Measurements from ENCODE around the gene TAB2.

The TAB2 gene

DNA sequence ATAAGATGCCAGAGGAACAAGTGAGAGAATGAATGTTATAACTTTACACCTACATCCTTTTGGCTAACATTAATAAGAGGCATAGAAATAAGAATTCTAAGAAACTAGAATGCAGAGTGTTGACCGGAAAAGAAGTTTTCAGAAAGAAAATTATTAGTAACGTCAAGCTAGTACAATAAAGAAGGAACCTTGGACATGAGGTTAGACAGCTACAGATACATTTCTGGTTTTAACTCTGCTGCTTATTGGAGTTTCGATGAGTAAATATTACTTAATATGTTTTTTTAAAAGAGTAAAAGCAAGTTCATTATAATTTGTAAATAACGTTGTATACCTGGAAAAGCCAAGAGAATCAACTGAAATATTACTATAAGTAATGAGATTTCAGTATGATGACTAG, 22.7 kb downstream of the TAB2 start:
- no peak overlapping the region for H2BK12ac ChIP-seq (ENCODE audit: low read length)
- H3K23ac ChIP-seq (ENCODE audit: low read length), result no peak overlapping the region
- peaks cover 0 to 3% of the 10 kb centered on the region in 2 experiments for H3K36me3 ChIP-seq (ENCODE audit: control insufficient read depth in 1 of 2, insufficient read depth in 2 of 2, low read length in 2 of 2)
- H3K9me3 ChIP-seq (ENCODE audit: insufficient read depth, low read depth, low read length), result peaks cover 1% of the 10 kb centered on the region
- no CpG with 5 or more reads among the region's 4 CpGs for WGBS (ENCODE audit: extremely low coverage, insufficient coverage, insufficient read length)
- peaks cover 3% of the 10 kb centered on the region in 2 experiments for H3K4me1 ChIP-seq (ENCODE audit: control insufficient read depth in 1 of 2, insufficient read depth in 2 of 2, low read length in 2 of 2)
- H2AFZ ChIP-seq (ENCODE audit: insufficient read depth, low read length, poor library complexity), result no peak overlapping the region
- no peak for DNase-seq
- H4K91ac ChIP-seq (ENCODE audit: low read depth, low read length), result no peak overlapping the region
- no peak overlapping the region for H2BK5ac ChIP-seq (ENCODE audit: low read depth, low read length, poor library complexity)
- no peak overlapping the region for H3K27ac ChIP-seq (ENCODE audit: low read depth, low read length)
- no peak overlapping the region for H3K9ac ChIP-seq (ENCODE audit: low read length)
- H3K18ac ChIP-seq (ENCODE audit: low read length), result no peak overlapping the region
- no peak overlapping the region for H2AK5ac ChIP-seq (ENCODE audit: low read length)
- no peak overlapping the region for H3K14ac ChIP-seq (ENCODE audit: low read length)
- no peaks in the 10 kb centered on the region for H3K27me3 ChIP-seq (ENCODE audit: insufficient read depth, low read length)
- H3K79me2 ChIP-seq (ENCODE audit: control insufficient read depth, insufficient read depth, low read length, poor library complexity), result peaks cover 9% of the 10 kb centered on the region
- no peak overlapping the region for H3K4ac ChIP-seq (ENCODE audit: low read depth, low read length)
- no peak overlapping the region for H3K4me3 ChIP-seq (ENCODE audit: low read depth, low read length)
- peaks cover 8% of the 10 kb centered on the region for H3K79me1 ChIP-seq (ENCODE audit: low read length)
- no peak overlapping the region for H4K8ac ChIP-seq (ENCODE audit: low read depth, low read length)
- H3K4me2 ChIP-seq (ENCODE audit: low read length), result no peak overlapping the region
- no peak overlapping the region for H4K12ac ChIP-seq (ENCODE audit: low read depth, low read length)
- no peak overlapping the region for H2BK120ac ChIP-seq (ENCODE audit: insufficient read depth, low read length, poor library complexity)

DNA sequence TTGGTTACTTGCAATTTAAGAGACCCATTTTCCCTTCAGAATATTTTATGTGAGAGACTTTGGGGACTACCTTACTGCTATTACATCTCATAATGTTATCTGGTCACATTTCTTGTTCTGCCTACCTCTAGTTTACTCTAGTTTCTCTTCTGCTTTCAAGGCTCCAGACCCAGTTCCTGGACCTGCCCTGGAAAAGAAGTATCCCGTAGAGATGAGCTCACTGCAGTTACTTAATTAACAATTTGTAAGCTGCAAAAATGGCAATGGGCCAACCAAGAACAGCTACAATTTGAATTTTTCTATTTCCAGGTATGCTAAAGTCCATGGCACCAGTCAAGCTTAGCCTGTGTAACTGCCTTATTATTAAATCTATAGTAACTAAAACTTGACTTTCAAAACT, 25.0 kb downstream of the TAB2 start:
- Histone ChIP-seq H3K79me2 (ENCODE audit: control insufficient read depth, insufficient read depth, low read length, poor library complexity) (peaks cover 6% of the 10 kb centered on the region), H2AK5ac (ENCODE audit: low read length) (no peak overlapping the region), H4K12ac (ENCODE audit: low read depth, low read length) (no peak overlapping the region), H2BK120ac (ENCODE audit: insufficient read depth, low read length, poor library complexity) (no peak overlapping the region), H3K4me3 (ENCODE audit: low read depth, low read length) (no peak overlapping the region), H3K79me1 (ENCODE audit: low read length) (peaks cover 3% of the 10 kb centered on the region), H3K4me2 (ENCODE audit: low read length) (no peak overlapping the region), H3K23ac (ENCODE audit: low read length) (no peak overlapping the region), H3K36me3 (ENCODE audit: control insufficient read depth in 1 of 2, insufficient read depth in 2 of 2, low read length in 2 of 2) (peaks cover 0 to 3% of the 10 kb centered on the region in 2 experiments), H3K18ac (ENCODE audit: low read length) (no peak overlapping the region), H3K4me1 (ENCODE audit: control insufficient read depth in 1 of 2, insufficient read depth in 2 of 2, low read length in 2 of 2) (no peaks in the 10 kb centered on the region), H2BK12ac (ENCODE audit: low read length) (no peak overlapping the region), H4K91ac (ENCODE audit: low read depth, low read length) (no peak overlapping the region), H3K14ac (ENCODE audit: low read length) (no peak overlapping the region), H2AFZ (ENCODE audit: insufficient read depth, low read length, poor library complexity) (no peak overlapping the region), H2BK5ac (ENCODE audit: low read depth, low read length, poor library complexity) (no peak overlapping the region), H3K9ac (ENCODE audit: low read length) (no peak overlapping the region), H3K4ac (ENCODE audit: low read depth, low read length) (no peak overlapping the region), H4K8ac (ENCODE audit: low read depth, low read length) (no peak overlapping the region), H3K9me3 (ENCODE audit: insufficient read depth, low read depth, low read length) (peaks cover 1% of the 10 kb centered on the region), H3K27me3 (ENCODE audit: insufficient read depth, low read length) (no peaks in the 10 kb centered on the region), H3K27ac (ENCODE audit: low read depth, low read length) (no peak overlapping the region)
- no CpG with 5 or more reads among the region's 1 CpG for WGBS (ENCODE audit: extremely low coverage, insufficient coverage, insufficient read length)
- DNase-seq, result no peak

DNA sequence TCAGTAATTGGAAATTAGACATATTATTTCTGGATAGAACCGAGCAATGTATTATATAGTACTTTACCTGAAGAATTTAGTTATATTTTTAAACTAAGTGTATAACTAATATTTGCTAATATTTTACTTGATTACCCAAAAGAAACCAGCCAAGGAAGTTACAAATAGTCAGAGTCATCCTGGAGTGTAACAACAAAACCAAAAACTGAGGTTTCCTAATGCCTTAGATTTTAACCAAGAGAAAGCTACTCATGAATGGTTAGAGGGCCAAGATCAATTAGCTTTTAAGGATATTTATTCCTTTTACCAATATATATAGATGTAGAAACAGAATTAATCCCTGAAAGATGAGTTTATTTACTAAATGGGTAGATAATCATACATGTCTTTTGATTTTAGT, 26.0 kb downstream of the TAB2 start:
- no peak overlapping the region for H4K12ac ChIP-seq (ENCODE audit: low read depth, low read length)
- no peak overlapping the region for H3K18ac ChIP-seq (ENCODE audit: low read length)
- H3K9me3 ChIP-seq (ENCODE audit: insufficient read depth, low read depth, low read length), result peaks cover 1% of the 10 kb centered on the region
- H3K23ac ChIP-seq (ENCODE audit: low read length), result no peak overlapping the region
- H3K4me3 ChIP-seq (ENCODE audit: low read depth, low read length), result no peak overlapping the region
- no CpG with 5 or more reads among the region's 1 CpG for WGBS (ENCODE audit: extremely low coverage, insufficient coverage, insufficient read length)
- H3K79me1 ChIP-seq (ENCODE audit: low read length), result peaks cover 3% of the 10 kb centered on the region
- H3K27ac ChIP-seq (ENCODE audit: low read depth, low read length), result no peak overlapping the region
- H3K4me1 ChIP-seq (ENCODE audit: control insufficient read depth in 1 of 2, insufficient read depth in 2 of 2, low read length in 2 of 2), result no peaks in the 10 kb centered on the region
- no peak overlapping the region for H2BK12ac ChIP-seq (ENCODE audit: low read length)
- no peak overlapping the region for H2BK120ac ChIP-seq (ENCODE audit: insufficient read depth, low read length, poor library complexity)
- H2BK5ac ChIP-seq (ENCODE audit: low read depth, low read length, poor library complexity), result no peak overlapping the region
- no peaks in the 10 kb centered on the region for H3K27me3 ChIP-seq (ENCODE audit: insufficient read depth, low read length)
- peaks cover 0 to 3% of the 10 kb centered on the region in 2 experiments for H3K36me3 ChIP-seq (ENCODE audit: control insufficient read depth in 1 of 2, insufficient read depth in 2 of 2, low read length in 2 of 2)
- H4K91ac ChIP-seq (ENCODE audit: low read depth, low read length), result no peak overlapping the region
- no peak overlapping the region for H4K8ac ChIP-seq (ENCODE audit: low read depth, low read length)
- no peak overlapping the region for H2AFZ ChIP-seq (ENCODE audit: insufficient read depth, low read length, poor library complexity)
- no peak overlapping the region for H2AK5ac ChIP-seq (ENCODE audit: low read length)
- no peak overlapping the region for H3K9ac ChIP-seq (ENCODE audit: low read length)
- H3K4ac ChIP-seq (ENCODE audit: low read depth, low read length), result no peak overlapping the region
- no peak overlapping the region for H3K4me2 ChIP-seq (ENCODE audit: low read length)
- H3K79me2 ChIP-seq (ENCODE audit: control insufficient read depth, insufficient read depth, low read length, poor library complexity), result peaks cover 6% of the 10 kb centered on the region
- DNase-seq, result no peak
- H3K14ac ChIP-seq (ENCODE audit: low read length), result no peak overlapping the region

DNA sequence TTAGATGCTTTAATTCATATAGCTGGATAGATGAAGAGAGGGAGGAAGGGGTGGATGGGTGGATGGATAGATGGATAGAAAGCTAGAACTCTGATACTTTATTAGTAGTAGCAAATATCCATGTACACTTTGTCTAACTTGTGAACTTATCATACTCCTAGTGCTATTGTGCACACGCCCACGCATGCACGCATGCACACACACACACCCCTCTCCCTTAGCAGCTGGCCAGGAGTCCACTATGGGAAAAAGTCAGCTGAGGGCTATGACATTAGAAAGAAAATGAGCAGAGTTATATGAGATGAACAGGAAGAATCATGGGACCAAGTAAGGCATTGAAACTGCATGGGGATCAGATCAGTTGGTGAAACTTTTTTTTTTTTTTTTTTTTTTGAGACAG, 28.6 kb downstream of the TAB2 start:
- H4K12ac ChIP-seq (ENCODE audit: low read depth, low read length), result no peak overlapping the region
- no peak overlapping the region for H3K9ac ChIP-seq (ENCODE audit: low read length)
- no peaks in the 10 kb centered on the region for H3K36me3 ChIP-seq (ENCODE audit: control insufficient read depth in 1 of 2, insufficient read depth in 2 of 2, low read length in 2 of 2)
- H3K18ac ChIP-seq (ENCODE audit: low read length), result no peak overlapping the region
- no peak overlapping the region for H3K4me3 ChIP-seq (ENCODE audit: low read depth, low read length)
- no peak overlapping the region for H4K91ac ChIP-seq (ENCODE audit: low read depth, low read length)
- no peak for DNase-seq
- no peak overlapping the region for H3K27ac ChIP-seq (ENCODE audit: low read depth, low read length)
- no peak overlapping the region for H4K8ac ChIP-seq (ENCODE audit: low read depth, low read length)
- H3K27me3 ChIP-seq (ENCODE audit: insufficient read depth, low read length), result no peaks in the 10 kb centered on the region
- H3K14ac ChIP-seq (ENCODE audit: low read length), result no peak overlapping the region
- H3K79me1 ChIP-seq (ENCODE audit: low read length), result no peaks in the 10 kb centered on the region
- no peak overlapping the region for H2BK5ac ChIP-seq (ENCODE audit: low read depth, low read length, poor library complexity)
- H3K4ac ChIP-seq (ENCODE audit: low read depth, low read length), result no peak overlapping the region
- H3K4me2 ChIP-seq (ENCODE audit: low read length), result no peak overlapping the region
- no peak overlapping the region for H2AFZ ChIP-seq (ENCODE audit: insufficient read depth, low read length, poor library complexity)
- no peak overlapping the region for H2BK12ac ChIP-seq (ENCODE audit: low read length)
- H3K23ac ChIP-seq (ENCODE audit: low read length), result no peak overlapping the region
- no CpG with 5 or more reads among the region's 3 CpGs for WGBS (ENCODE audit: extremely low coverage, insufficient coverage, insufficient read length)
- no peak overlapping the region for H2AK5ac ChIP-seq (ENCODE audit: low read length)
- no peak overlapping the region for H2BK120ac ChIP-seq (ENCODE audit: insufficient read depth, low read length, poor library complexity)
- H3K4me1 ChIP-seq (ENCODE audit: control insufficient read depth in 1 of 2, insufficient read depth in 2 of 2, low read length in 2 of 2), result no peaks in the 10 kb centered on the region
- H3K9me3 ChIP-seq (ENCODE audit: insufficient read depth, low read depth, low read length), result no peaks in the 10 kb centered on the region
- no peaks in the 10 kb centered on the region for H3K79me2 ChIP-seq (ENCODE audit: control insufficient read depth, insufficient read depth, low read length, poor library complexity)

Measured in trophoblast cell (in vitro differentiated cells and primary cell).